GM23248 (cell line): ENCODE results near the gene DGKB.

Source experiments
- EZH2 ChIP-seq: fragments of 200-600 bp; sonication (generic); IDR thresholded peaks from 2 replicates; pipeline ENCODE4 v1.6.1; 2018; ENCODE audit warnings: antibody characterized with exemption, mild to moderate bottlenecking; ENCODE audit not compliant: insufficient read depth, poor library complexity, severe bottlenecking
- EZH2phosphoT487 ChIP-seq: fragments of 200-600 bp; sonication (generic); IDR thresholded peaks from 2 replicates; pipeline ENCODE4 v1.6.1; 2018; ENCODE audit warnings: antibody characterized with exemption, moderate library complexity, mild to moderate bottlenecking, low read depth; ENCODE audit not compliant: insufficient read depth

- TF ChIP-seq EZH2 (no peak), EZH2phosphoT487 (no peak)
Observed at GRCh38 chr7:14900051-14900450, 2.5 kb downstream of the DGKB start.
